HEK293 (cell line): ENCODE data around the gene ARHGAP26.

Experiments
- CTCF ChIP-seq: fragments of 450-650 bp; formaldehyde crosslinking; IDR thresholded peaks from 2 replicates; pipeline ENCODE4 v1.5.1; 2016; ENCODE audit warnings: missing biosample characterization, missing genetic modification characterization
- ZBTB1 ChIP-seq: fragments of 450-650 bp; formaldehyde crosslinking; IDR thresholded peaks from 2 replicates; pipeline ENCODE4 v1.5.1; 2016; ENCODE audit warnings: missing biosample characterization, missing genetic modification characterization
- ZNF654 ChIP-seq: fragments of 450-650 bp; formaldehyde crosslinking; IDR thresholded peaks from 2 replicates; pipeline ENCODE4 v1.5.1; 2016; ENCODE audit warnings: low read depth, missing biosample characterization, missing genetic modification characterization

- no peak for TF ChIP-seq ZBTB1 (tag by site-specific recombination)
- no peak for TF ChIP-seq CTCF (tag by site-specific recombination)
- no peak for TF ChIP-seq ZNF654
These were observed 498.2 kb downstream of the ARHGAP26 start for GRCh38 chr5:143268388-143268787.
